Astrocyte of the spinal cord (primary cell): ENCODE data around the gene TMEM144.
A peak's percentile ranks its signal among the peaks of the same experiment; 100 is the strongest.

Experiments
- DNase-seq: peaks from one replicate; pipeline ENCODE4 v3.0.0; 2011; ENCODE audit warnings: low read depth, low spot score
- H3K4me3 ChIP-seq: 2 replicates; pipeline ENCODE4 v1.5.1; 2011; ENCODE audit warnings: low read depth, mild to moderate bottlenecking, low read length, moderate library complexity
- CTCF ChIP-seq: IDR thresholded peaks from 2 replicates; pipeline ENCODE4 v1.5.1; 2012; ENCODE audit warnings: low read depth, mild to moderate bottlenecking, low read length, inconsistent platforms
- in situ Hi-C: cut with HindIII; loops from 2 replicates; pipeline ENCODE4 v1.10.0; 2017; ENCODE audit warnings: low sequenced_read_pairs

TMEM144 gene

GRCh38 chr4:158253350-158253980 lies 43.2 kb downstream of the TMEM144 start:
- in situ Hi-C loops = no loop called here
- no peak overlapping the region for H3K4me3 ChIP-seq
- peak; percentile 68 for DNase-seq
- peak; percentile 66 for TF ChIP-seq CTCF

GRCh38 chr4:158254292-158254691 lies 44.0 kb downstream of the TMEM144 start:
- no peak for TF ChIP-seq CTCF
- no peak for DNase-seq
- H3K4me3 ChIP-seq = no peak overlapping the region
- in situ Hi-C loops = no loop called here

- in situ Hi-C loops = no loop called here
- no peak overlapping the region for H3K4me3 ChIP-seq
- DNase-seq = peak; percentile 68
- TF ChIP-seq CTCF = peak; percentile 77
Observed at GRCh38 chr4:158255727-158256324, 45.5 kb downstream of the TMEM144 start.

- no peak for TF ChIP-seq CTCF
- in situ Hi-C loops = no loop called here
- DNase-seq = peak; percentile 58
- H3K4me3 ChIP-seq = no peak overlapping the region
Observed at GRCh38 chr4:158259955-158260575, 49.8 kb downstream of the TMEM144 start.

- no peak for TF ChIP-seq CTCF
- no peak overlapping the region for H3K4me3 ChIP-seq
- DNase-seq = no peak
- in situ Hi-C loops = no loop called here
Observed at GRCh38 chr4:158261480-158261879, 51.2 kb downstream of the TMEM144 start.

GRCh38 chr4:158268553-158268952 lies 58.3 kb downstream of the TMEM144 start:
- DNase-seq = no peak
- H3K4me3 ChIP-seq = no peak overlapping the region
- in situ Hi-C loops = no loop called here
- no peak for TF ChIP-seq CTCF
